ENCODE data around the gene DNAH10. TPM values are rescaled to one million over a fixed set of nuclear protein-coding genes. Genes with fewer than 3 reads are reported as not detected.

The DNAH10 gene
- total RNA-seq (2022; extraction: Qiagen RNA extraction), result 0.18 to 0.38 TPM (median 0.29 TPM) in 5 replicates

GRCh38 chr12:123761841-123762714 lies at the start of gene DNAH10:
Gene DNAH10 (plus strand): TSS chr12:123762301. CDS start chr12:123762337, 36 bp downstream.

DNA sequence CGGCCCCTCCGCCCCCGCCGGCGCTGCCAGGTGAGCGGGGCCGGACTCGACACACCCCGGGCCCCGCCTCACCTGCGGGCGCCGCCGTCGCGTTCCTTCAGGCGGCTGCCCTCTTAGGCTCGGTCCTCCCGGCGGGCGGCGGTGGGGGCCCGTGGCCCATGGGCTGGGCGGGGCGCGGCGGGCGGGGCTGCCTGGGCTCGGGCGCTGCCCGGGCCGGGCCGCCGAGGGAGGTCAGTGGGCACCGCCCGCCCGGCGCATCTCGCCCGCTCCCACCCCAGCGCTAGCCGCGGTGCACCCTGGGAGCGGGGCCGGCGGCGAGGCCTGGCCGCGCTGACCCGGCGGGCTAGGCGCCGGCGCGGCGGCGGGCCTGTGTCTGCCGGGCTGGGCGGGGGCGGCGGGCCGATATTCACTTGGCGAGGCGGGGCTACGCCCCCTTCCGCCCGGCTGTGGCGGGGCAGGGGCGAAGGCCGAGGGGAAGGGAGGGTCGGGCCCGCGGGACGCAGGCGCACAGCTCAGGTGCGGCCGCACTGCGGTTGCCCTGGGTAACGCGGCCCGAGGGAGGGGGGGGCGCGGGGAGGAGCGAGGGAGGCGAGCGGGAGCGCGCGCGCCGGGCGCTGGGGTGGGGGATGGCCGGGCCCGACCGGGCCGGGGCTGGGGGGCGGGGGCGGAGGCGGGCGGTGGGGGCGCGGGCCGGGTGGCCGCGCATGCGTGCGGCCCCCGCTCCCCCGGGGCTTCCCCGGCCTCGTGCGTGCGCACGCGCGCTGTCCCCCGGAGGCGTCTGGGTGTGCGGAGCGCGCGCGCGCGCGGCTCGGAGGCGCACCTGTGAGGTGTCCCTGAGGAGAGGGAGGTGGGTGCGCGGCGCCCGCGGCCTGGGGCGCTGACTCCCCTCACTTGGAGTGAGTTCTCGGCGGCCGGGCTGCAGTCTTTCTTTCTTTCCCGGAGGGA lies 210.6 kb downstream of the DNAH10 start, which contains the start of the genes CCDC92 and ZNF664:
CCDC92 (minus strand) TSS at position 375 of the 945 bp plus-strand sequence. CDS start 28,526 bp downstream, outside the sequence.
ZNF664 (plus strand) TSS at position 759 of the 945 bp plus-strand sequence. CDS start 38,930 bp downstream, outside the sequence.

Other genes with a start within 250 kb of the DNAH10 start
- gene RILPL1, start 228.6 kb upstream of the DNAH10 start, total RNA-seq (2022; extraction: Qiagen RNA extraction), result 8.8 to 15.1 TPM (median 12.5 TPM) in 5 replicates
- gene TMED2, start 177.7 kb upstream of the DNAH10 start, total RNA-seq (2022; extraction: Qiagen RNA extraction), result 166 to 233 TPM (median 214 TPM) in 5 replicates
- gene DDX55, start 160.2 kb upstream of the DNAH10 start, total RNA-seq (2022; extraction: Qiagen RNA extraction), result 27.0 to 31.2 TPM (median 30.8 TPM) in 5 replicates
- gene EIF2B1, start 128.6 kb upstream of the DNAH10 start, total RNA-seq (2022; extraction: Qiagen RNA extraction), result 31.5 to 38.0 TPM (median 33.1 TPM) in 5 replicates
- 25.0 to 33.8 TPM (median 31.4 TPM) in 5 replicates for gene GTF2H3, start 128.5 kb upstream of the DNAH10 start, total RNA-seq (2022; extraction: Qiagen RNA extraction)
- gene TCTN2, start 91.2 kb upstream of the DNAH10 start, total RNA-seq (2022; extraction: Qiagen RNA extraction), result 11.9 to 13.7 TPM (median 13.2 TPM) in 5 replicates
- gene ATP6V0A2, start 49.9 kb upstream of the DNAH10 start, total RNA-seq (2022; extraction: Qiagen RNA extraction), result 15.0 to 23.2 TPM (median 21.4 TPM) in 5 replicates
- 19.3 to 30.8 TPM (median 27.7 TPM) in 5 replicates for gene CCDC92, start 210.5 kb downstream of the DNAH10 start, total RNA-seq (2022; extraction: Qiagen RNA extraction)
- 54.5 to 70.1 TPM (median 65.4 TPM) in 5 replicates for gene ZNF664, start 210.9 kb downstream of the DNAH10 start, total RNA-seq (2022; extraction: Qiagen RNA extraction)

Measured in A549 treated with dexamethasone at 1 μM for 4 hours (cell line).